ENCODE data around the gene NCAM2.

The NCAM2 gene

DNA sequence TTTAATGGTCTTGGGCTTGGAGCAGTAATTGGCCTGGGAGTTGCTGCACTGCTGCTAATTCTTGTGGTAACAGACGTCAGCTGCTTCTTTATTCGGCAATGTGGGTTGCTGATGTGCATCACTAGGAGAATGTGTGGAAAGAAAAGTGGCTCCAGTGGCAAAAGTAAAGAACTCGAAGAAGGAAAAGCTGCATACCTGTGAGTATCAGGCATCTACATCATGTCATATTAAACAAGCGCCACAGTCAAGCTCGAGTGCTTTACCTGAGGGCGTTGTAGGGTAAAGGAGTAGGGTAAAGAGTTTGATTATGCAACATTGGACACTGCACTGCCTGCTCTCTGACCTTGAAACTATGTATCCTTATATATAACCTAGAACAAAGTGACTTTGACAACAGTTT lies 510.6 kb downstream of the NCAM2 start:
- no peak overlapping the region for H3K4me3 ChIP-seq (ENCODE audit: control insufficient read depth, low read depth, low read length)
- DNase-seq (ENCODE audit: low read depth), result no peak
- TF ChIP-seq, protein P1, sequence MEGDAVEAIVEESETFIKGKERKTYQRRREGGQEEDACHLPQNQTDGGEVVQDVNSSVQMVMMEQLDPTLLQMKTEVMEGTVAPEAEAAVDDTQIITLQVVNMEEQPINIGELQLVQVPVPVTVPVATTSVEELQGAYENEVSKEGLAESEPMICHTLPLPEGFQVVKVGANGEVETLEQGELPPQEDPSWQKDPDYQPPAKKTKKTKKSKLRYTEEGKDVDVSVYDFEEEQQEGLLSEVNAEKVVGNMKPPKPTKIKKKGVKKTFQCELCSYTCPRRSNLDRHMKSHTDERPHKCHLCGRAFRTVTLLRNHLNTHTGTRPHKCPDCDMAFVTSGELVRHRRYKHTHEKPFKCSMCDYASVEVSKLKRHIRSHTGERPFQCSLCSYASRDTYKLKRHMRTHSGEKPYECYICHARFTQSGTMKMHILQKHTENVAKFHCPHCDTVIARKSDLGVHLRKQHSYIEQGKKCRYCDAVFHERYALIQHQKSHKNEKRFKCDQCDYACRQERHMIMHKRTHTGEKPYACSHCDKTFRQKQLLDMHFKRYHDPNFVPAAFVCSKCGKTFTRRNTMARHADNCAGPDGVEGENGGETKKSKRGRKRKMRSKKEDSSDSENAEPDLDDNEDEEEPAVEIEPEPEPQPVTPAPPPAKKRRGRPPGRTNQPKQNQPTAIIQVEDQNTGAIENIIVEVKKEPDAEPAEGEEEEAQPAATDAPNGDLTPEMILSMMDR (IDR thresholded peaks at IDR 0.05; ENCODE audit: control insufficient read depth, insufficient read depth, low read depth, low read length, missing control alignments), result no peak

DNA sequence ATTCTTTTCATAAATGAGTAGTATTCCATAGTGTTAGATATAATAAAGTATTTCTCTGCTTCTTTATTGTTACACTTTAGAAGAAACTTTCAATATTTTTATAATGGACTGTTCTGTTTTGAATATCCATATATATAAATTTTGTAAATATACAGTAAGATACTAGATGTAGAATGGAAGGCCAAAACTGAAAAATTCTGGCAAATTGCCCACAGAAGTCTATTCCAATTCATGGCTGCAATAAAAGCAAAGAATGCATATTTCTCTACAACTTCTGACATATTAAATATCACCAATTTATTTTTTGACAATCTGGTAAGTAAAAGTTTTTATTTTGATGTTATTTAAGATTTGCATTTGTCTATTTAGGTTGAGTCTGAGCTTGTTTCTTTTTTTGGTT lies 532.5 kb downstream of the NCAM2 start:
- DNase-seq (ENCODE audit: low read depth), result no peak
- TF ChIP-seq, protein P1 (IDR thresholded peaks at IDR 0.05; ENCODE audit: control insufficient read depth, insufficient read depth, low read depth, low read length, missing control alignments), result no peak
- H3K4me3 ChIP-seq (ENCODE audit: control insufficient read depth, low read depth, low read length), result no peak overlapping the region

DNA sequence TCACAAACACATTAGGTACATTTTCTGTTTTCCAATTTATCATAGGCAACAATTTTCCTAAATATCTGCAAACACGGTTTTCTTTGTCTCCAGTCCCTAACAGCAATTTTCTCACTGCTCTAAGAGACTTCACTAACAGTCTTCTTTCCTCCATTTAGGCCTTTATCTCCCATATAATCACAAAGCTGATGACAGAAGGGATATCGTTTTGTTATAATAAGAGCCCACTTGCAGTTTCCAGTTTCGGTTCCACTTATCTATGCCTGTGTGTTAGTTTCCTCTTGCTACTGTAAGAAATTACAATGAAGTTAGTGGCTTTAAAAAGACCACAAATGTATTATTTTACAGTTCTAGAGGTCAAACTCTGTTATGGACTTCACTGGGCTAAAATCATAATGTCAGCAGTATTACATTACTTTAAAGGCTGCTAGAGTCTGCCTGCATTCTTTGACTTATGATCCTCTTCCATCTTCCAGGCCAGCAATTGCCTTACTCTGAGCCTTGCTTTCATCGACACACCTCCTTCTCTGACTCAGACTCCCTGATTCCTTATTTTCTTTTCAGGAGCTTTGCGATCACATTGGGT lies 549.3 kb downstream of the NCAM2 start:
- TF ChIP-seq, protein P1 (IDR thresholded peaks at IDR 0.05; ENCODE audit: control insufficient read depth, insufficient read depth, low read depth, low read length, missing control alignments), result no peak
- no peak overlapping the region for H3K4me3 ChIP-seq (ENCODE audit: control insufficient read depth, low read depth, low read length)
- DNase-seq (ENCODE audit: low read depth), result no peak

DNA sequence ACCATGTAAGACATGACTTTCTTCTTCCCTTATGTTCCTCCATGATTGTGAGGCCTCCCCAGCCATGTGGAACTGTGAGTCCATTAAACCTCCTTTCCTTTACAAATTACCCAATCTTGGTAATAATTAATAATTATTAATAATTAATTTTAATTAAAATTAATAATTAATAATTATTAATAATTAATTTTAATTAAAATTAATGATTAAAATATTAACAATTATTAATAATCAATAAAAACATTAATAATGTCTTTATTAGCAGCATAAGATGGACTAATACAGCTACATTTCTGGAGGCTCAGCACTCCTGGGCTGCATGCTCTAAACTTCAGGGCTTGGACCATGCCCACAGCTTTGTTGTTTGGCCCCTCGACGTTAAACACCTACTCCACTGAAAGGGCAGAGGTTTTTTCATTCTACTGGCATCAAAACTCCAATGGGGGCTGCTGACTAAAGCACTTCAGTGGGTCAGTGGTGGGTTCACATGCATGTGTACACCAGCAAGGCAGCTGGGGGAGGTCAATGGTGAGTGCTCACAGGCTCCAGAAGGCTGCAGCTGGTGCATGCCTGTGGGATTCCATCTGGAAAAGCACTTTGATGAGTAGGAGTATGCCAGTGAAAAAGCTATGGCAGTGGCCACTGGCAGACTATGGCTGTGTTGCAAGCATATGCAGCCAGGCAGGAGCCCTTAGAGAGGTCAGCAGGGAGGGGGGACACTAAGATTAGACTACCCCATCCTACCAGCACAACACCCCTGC lies 561.3 kb downstream of the NCAM2 start:
- DNase-seq (ENCODE audit: low read depth), result no peak
- TF ChIP-seq, protein P1 (IDR thresholded peaks at IDR 0.05; ENCODE audit: control insufficient read depth, insufficient read depth, low read depth, low read length, missing control alignments), result no peak
- no peak overlapping the region for H3K4me3 ChIP-seq (ENCODE audit: control insufficient read depth, low read depth, low read length)

Measured in AG09309 (cell line).